Activated CD4-positive, alpha-beta T cell treated with anti-CD3 and anti-CD28 coated beads for 4 hours (primary cell): Measurements from ENCODE around the gene KCNQ4.

Experiments
- DNase-seq, 2 donors: peaks; one replicate each; pipeline ENCODE4 v3.0.0-alpha.2; 2020

KCNQ4 gene

GRCh38 chr1:40780678-40781607, 2.6 kb upstream of the KCNQ4 start:
- DNase-seq: no peak

DNA sequence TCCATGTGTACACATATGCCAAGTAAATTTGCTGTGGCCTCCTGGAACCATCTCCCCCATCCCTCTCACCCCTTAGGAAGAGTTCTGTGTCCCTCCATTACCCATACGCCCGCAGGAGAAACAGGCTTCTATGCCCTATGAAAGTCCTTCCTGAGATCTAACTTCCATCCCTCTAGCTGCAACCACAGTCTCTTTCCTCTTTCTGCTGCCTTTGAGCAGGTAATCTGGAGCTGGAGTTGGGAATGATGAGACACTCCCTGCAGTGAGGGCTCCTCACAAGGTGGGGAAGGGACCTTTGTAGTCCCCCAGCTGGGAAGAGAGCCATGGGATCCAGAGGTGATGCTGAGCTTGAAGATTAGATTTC, 2.0 kb upstream of the KCNQ4 start:
- DNase-seq: no peak

DNA sequence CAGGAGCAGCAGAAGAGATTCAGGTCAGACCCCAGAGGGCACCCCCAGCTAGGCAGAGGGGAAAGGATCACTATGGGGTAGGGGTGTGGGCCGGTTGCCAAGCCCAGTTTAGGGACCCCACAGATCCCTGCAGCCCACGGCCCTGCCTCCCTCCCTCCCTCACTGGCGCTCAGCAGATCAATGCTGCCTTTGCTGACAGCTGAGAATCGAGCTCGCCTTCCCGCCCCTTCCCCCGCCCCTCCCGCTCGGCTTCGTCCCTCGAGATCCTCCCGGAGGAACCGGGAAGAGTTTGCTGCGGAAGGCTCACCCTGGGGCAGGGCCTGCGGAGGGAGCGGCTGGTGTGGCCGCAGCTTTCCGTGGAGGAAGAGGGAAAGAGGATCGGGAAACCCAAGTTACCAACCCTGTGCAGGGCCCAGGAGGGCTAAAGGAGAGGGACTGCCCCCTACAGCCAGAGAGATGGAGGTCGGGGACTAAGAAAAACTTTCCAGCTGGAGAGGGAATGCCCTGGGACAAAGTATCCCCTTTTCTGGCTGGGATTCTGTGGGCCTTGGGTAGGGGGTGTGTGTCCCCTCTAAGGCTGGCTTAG, 1.1 kb upstream of the KCNQ4 start:
- DNase-seq: no peak

DNA sequence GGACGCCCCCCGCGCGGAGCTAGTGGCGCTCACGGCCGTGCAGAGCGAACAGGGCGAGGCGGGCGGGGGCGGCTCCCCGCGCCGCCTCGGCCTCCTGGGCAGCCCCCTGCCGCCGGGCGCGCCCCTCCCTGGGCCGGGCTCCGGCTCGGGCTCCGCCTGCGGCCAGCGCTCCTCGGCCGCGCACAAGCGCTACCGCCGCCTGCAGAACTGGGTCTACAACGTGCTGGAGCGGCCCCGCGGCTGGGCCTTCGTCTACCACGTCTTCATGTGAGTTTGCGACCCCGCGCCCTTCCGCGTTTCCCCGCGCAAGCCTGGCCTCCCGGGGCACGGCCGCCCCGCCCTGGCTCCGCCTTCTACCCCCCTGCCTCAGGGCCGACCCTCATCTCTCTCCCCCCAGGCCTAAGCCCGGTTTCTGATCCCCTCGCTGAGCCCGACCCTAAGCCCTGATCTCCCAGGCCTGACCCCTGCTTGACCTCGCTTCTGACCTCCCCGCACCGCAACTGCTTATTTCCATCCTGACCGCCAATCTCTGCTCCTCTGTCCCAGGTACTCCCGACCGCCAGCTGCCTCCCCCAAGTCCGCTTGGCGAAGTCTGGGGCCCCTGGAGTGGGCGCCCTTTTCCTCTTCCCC, 669 bp downstream of the KCNQ4 start:
- DNase-seq: no peak

DNA sequence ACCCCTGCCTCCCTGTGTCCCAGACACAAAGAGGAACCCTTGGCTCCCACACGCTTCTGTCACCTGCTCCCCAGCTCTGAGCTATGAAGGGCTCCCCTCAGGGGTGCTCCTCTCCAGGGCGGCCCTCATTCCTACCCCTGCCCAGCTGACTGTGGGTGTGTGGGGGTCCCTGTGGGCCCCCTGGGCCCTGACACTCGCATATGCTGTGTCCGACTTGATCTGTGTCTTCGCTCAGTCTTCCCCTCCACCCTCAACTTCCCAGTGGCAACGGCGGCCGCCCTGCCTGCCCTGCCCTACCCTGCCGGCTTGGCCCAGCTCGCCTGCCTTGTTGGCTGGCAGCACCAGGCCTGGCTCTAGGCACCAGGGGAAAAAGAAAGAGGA, 1.2 kb downstream of the KCNQ4 start:
- DNase-seq: no peak

DNA sequence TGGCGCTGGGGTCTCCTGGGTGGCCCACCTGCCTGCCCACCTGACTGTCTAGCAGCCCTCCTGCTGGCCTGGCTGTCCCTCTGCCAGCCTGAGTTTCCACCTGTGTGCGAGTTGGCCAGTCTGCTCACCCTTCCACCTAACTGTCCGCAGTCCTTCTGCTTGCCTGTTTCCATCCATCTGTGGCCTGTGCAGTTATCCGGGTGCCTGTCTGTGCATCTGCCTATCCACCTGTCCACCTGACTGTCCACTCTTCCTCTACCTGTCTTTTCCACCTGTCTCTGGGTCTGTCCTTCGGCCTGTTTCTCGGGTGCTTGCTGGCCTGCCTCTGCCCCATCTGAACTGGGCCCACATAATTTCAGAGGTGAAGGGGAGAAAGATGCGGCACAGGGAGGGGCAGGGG, 1.9 kb downstream of the KCNQ4 start:
- DNase-seq: no peak

- no peak for DNase-seq
These were observed 2.8 kb downstream of the KCNQ4 start for GRCh38 chr1:40786171-40786994.

GRCh38 chr1:40786995-40787705, 3.6 kb downstream of the KCNQ4 start:
- DNase-seq: no peak

DNA sequence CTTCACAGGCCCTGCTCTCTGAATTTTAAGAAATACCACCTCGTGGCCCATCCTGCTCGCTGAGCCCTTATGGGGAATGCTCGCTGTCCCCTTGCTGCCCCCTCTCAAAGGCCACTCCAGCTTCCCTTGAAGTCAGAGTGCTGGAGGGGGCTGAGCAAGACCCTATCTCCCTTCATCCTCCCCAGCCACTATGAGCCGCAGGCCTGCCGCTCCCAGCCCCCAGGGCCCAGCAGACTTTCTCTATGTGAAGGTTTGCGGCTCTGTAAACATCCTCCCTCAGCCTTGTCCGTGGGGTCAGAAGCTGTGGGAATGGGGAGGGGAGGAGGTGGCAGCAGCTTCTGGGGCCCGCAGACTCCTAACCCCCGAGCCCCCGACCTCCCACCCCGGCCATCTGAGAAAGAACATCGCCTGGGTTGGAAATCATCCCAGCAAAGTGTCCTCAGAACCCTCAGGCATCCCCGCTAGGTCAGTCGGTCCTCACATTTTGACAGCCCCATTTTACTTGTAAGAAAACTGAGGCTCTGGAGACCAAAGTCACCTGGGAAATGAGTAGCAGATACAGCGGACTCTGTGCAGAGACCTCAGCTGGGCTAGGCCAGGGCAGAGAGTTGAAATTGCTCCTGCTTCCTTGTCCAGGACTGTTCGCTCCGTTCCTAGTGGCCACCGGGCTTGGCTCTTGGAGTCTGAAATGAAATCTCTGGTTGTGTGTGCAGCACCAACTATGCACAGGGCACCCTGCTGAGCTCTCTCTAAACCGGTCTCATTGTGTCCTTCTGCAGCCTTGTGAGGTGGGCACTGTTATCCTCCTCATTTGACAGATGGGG, 4.4 kb downstream of the KCNQ4 start:
- DNase-seq: no peak

DNA sequence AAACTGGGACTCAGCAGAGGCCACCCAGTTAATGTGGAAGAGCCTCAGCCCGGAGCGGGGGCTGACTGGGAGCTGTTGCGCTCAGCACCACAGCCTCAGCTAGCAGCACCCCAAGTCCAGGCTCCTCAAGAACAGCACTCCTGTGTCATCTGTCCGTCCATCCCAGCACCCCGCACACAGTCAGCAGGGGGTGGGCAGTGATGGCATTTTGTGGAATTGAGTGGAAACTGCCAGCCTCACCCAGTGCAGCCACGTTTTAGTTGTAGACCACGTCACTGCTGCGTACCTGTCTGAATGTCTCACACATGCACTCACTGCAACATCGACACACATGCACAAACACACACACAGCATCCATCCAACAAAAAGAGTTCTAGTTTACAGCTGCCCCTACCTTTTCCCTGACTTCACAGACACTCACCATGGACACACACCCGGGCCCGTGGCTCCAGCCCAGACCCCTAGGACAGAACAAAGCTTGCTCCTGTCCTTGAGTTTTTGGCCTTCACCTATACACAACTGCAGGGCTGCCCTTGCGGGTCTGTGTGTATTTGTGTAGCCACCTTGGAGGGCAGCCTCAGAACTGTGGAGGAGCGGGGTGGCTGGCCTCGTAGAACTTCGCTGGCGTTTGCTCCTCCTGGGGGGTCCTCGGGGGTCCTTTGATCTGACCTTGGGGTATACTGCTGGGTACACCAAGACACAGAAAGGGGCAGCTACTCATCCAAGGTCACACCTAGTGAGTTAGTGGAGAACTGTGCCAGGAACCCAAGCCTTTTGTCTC, 5.2 kb downstream of the KCNQ4 start:
- DNase-seq: no peak

DNA sequence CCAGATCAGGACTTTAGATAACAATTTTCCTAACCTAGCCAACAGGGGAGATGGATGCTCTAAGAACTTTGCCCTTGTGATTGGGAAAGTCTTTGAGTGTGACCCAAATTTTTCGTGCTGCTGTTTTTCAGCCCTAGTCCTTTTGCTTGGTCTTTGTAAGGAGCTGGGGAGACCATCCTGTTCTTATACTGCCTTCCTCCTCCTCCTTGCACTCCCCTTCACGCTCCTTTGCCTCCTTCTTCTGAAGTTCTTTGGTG, 5.7 kb downstream of the KCNQ4 start:
- no peak for DNase-seq

DNA sequence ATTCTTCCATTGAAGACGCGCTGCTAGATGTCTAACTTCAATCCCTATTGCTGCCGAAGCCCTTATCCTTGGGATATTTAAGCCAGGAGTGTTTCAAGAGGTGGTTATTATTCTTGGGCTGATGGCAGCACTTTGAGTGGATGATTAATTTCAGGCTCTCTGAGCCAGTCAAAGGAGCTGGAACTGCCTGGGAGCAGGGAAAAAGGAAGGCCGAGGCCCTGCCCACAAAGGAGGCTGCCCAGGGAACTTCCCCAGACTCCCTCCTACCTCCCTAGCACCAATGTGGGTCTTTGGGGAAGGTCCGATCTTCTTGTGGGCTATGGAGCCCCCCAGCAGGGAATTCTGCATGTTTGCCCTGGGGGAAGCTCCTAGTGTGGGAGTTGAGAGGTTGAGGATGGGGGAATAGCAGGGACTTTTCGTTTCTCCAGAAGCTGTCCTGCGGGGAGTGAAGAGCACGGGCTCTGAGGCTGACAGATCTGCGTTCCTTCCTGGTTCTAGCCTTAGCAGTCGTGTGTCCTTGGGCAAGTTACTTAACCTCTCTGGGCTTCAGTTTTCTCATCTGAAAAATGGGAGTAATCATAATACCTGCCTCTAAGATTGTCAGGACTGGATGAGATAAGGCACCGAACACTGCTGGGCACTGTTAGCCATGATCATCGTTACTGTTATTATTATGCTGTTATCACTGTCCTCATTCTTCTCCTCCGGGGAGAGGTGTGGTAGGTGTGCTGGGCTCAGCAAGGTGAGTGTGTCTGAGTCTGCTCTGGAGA, 6.3 kb downstream of the KCNQ4 start:
- DNase-seq: no peak

DNA sequence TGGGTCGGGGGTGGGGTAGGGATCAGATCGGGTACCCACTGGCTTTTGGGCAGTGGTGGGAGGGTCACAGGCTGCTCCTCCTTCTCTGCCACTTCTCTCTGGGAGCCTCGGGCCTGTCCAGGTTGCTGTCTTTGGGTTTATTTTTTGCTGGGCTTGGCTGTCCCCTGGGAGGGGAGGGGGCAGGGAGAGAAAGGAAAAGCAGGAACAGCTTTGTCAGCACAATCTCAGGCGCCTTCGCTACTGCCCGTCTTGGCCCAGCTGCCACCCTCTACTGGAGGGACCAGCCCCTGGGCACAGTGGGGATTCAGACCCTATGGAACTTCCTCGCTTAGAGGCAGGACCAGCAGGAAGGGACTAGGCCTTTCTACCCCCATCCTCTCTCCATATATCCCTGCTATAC, 8.4 kb downstream of the KCNQ4 start:
- no peak for DNase-seq

DNA sequence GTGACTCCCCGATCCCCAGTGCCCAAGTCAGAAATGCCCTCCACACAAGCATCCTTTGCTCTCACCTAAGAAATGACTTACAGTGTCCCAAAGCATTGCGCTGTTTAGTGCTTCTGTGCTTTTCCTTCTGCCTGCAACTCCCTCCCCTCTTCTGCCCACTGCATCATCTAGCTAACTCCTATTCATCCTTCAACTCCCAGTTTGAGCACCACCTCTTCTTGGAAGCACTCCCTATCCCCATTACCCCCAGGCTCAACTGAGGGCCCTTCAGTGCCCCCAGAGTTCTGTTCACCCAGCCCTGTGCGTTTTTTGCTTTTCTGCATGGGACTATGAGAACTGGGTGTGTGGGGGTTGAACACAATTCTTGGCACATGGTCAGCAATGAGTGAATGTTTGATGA, 10.0 kb downstream of the KCNQ4 start:
- no peak for DNase-seq

DNA sequence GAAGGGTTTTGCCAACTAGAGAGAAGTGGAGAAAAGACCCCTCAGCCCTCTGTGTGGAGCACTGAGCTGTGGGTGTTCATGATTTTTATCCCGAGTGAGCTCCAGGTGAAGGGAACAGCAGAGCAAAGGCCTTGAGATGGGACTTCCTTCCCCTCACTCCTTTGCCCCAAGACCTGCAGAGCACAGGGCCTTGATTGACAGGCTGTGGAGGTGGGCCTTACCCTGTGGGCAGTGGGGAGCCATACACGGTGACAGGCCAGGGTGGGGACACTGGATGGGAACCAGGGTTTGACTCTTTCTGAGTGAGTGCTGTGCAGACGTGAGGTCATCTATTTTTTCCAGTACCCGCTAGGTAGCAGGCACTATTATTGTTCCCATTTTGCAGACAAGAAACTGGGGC, 10.5 kb downstream of the KCNQ4 start:
- DNase-seq: no peak

DNA sequence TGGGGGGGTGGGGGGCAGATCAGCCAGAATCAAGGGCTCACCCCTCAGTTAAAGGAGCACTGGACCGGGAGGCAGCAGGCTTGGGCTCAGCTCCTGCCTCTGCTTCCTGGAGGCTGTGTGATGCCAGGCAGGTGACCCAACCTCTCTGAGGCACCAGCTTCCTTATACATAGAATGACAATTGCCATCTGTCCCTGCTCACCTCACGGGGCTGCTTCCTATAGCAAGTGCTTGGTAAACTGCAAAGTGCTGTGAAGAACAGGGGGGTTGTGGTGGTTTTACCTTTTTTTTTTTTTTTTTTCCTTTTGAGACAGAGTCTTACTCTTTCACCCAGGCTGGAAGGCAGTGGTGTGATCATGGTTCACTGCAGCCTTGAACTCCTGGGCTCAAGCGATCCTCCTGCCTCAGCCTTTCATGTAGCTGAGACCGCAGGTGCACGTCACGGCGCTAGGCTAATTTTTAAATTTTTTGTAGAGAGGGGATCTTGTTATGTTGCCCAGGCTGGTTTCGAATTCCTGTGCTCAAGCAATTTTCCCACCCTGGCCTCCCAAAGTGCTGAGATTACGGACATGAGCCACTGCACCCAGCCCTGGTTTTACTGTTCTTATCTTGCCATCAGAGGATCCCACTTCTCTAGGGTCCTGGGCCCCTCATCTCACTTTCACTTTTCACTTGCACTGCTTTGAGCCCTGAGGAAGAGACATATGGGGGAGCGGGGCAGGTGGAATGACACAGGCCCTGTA, 11.6 kb downstream of the KCNQ4 start:
- DNase-seq: no peak

- no peak for DNase-seq
These were observed 12.4 kb downstream of the KCNQ4 start for GRCh38 chr1:40795811-40796586.

DNA sequence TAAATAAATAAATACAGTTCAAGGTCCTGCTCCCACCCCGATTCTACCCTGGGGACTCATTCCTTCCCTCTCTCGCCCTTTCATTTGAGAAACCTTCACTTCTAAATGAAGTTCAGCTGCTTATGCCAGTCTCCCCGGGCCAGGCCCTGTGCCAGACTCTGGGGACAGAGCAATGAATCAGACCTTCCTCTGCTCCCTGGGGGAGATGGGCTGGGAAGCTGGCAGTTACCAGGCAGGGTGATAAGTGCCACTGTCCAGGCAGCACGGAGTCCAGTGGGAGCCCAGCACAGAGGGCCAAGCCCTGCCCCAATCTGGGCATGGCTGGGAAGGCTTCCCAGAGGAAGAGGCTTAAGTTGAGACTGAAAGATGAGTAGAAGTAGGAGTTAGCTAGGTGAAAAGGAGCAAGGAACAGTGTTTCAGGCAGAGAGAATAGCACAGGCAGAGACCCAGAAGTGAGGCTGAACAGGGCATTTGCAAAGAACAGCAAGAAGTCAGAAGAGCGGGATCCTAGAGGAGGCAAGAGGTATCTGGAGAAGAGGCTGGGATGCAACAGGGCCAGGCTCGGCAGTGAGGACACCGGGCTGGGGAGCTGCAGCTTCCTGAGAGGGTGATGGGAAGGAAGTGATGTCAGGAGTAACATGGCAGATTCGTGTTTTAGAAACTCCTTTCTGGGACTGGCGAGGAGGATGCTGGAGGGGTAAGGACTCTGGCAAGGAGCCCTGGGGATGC, 13.5 kb downstream of the KCNQ4 start:
- DNase-seq: no peak
